HepG2 (cell line): ENCODE measurements around the gene FAM219A. TPM values are rescaled to one million over a fixed set of nuclear protein-coding genes. Genes with fewer than 3 reads are reported as not detected.

Experiments used
- ATRX ChIP-seq: sonication (generic); formaldehyde crosslinking; IDR thresholded peaks from 2 replicates; pipeline ENCODE4 v1.4.0; 2020; ENCODE audit warnings: missing genetic modification reagents, borderline replicate concordance
- ERF ChIP-seq: IDR thresholded peaks from 2 replicates; pipeline ENCODE4 v1.6.1; 2018; ENCODE audit warnings: missing biosample characterization, missing genetic modification reagents
- FOXA1 ChIP-seq, 2 experiments: fragments of 450-650 bp in 1 of 2; sonication (generic) in 1 of 2; formaldehyde crosslinking in 1 of 2; IDR thresholded peaks; 2 replicates each; pipeline versions ENCODE4 v1.4.0 to v1.6.1; 2016 to 2020; ENCODE audit warnings: missing genetic modification reagents in 1 of 2
- HNF4G ChIP-seq, 2 experiments: sonication (generic) in 1 of 2; formaldehyde crosslinking in 1 of 2; IDR thresholded peaks; 2 replicates each; pipeline versions ENCODE4 v1.4.0 to v1.6.1; 2011 to 2020; ENCODE audit warnings: borderline replicate concordance in 2 of 2, low read depth in 2 of 2, mild to moderate bottlenecking in 2 of 2, low read length in 1 of 2, missing genetic modification reagents in 1 of 2, moderate library complexity in 1 of 2
- KDM5B ChIP-seq: sonication (generic); formaldehyde crosslinking; IDR thresholded peaks from 2 replicates; pipeline ENCODE4 v1.4.0; 2020; ENCODE audit warnings: missing genetic modification reagents, mild to moderate bottlenecking, borderline replicate concordance
- MXD4 ChIP-seq: IDR thresholded peaks from 2 replicates; pipeline ENCODE4 v1.6.1; 2016; ENCODE audit warnings: mild to moderate bottlenecking, missing biosample characterization, missing genetic modification reagents
- U2AF2 ChIP-seq: fragments of 200-400 bp; formaldehyde crosslinking; IDR thresholded peaks from 2 replicates; pipeline ENCODE4 v1.6.1; 2017; ENCODE audit warnings: low read depth, mild to moderate bottlenecking, low read length
- ZBTB1 ChIP-seq: sonication (generic); formaldehyde crosslinking; IDR thresholded peaks from 2 replicates; pipeline ENCODE4 v1.4.0; 2020; ENCODE audit warnings: missing genetic modification reagents, borderline replicate concordance
- ZNF121 ChIP-seq: sonication (generic); formaldehyde crosslinking; IDR thresholded peaks from 2 replicates; pipeline ENCODE4 v1.5.0; 2020; ENCODE audit warnings: mild to moderate bottlenecking, missing genetic modification reagents
- ZNF44 ChIP-seq: sonication (generic); formaldehyde crosslinking; IDR thresholded peaks from 2 replicates; pipeline ENCODE4 v1.5.1; 2020; ENCODE audit warnings: mild to moderate bottlenecking, missing genetic modification reagents
- ZNF510 ChIP-seq: sonication (generic); formaldehyde crosslinking; IDR thresholded peaks from 2 replicates; pipeline ENCODE4 v1.4.0; 2020; ENCODE audit warnings: low read depth, mild to moderate bottlenecking, missing genetic modification reagents
- ZNF615 ChIP-seq: sonication (generic); formaldehyde crosslinking; IDR thresholded peaks from 2 replicates; pipeline ENCODE4 v1.5.0; 2020; ENCODE audit warnings: mild to moderate bottlenecking, missing genetic modification reagents, borderline replicate concordance
- ZNF792 ChIP-seq: IDR thresholded peaks from 2 replicates; pipeline ENCODE4 v1.6.1; 2016
- ZNF850 ChIP-seq: sonication (generic); formaldehyde crosslinking; conservative IDR thresholded peaks from 2 replicates; pipeline ENCODE4 v1.9.0; 2021; ENCODE audit warnings: mild to moderate bottlenecking, missing genetic modification reagents
- polyA plus RNA-seq, 8 experiments: library from polyadenylated mRNA; depleted of rRNA in 3 of 8; stranded (reverse) in 7 of 8; unstranded in 1 of 8; fragments of >200 nt; fragmentation: Illumina TruSeq in 4 of 8; extraction: Trizol in 4 of 8; gene quantifications; 2 replicates each; pipeline versions ENCODE4 v1.2.1 to v1.2.3, GENCODE V29; 2011 to 2016; ENCODE audit warnings: low read depth in 4 of 8, missing spikeins in 1 of 8, mixed read lengths in 1 of 8; ENCODE audit not compliant: insufficient read depth in 1 of 8
- total RNA-seq, 5 experiments: library from RNA; depleted of rRNA; stranded (reverse); fragments of >200 nt; fragmentation: Illumina TruSeq; extraction: Trizol; gene quantifications; 2 replicates each; pipeline ENCODE4 v1.2.3, GENCODE V29; 2016; ENCODE audit warnings: low read depth in 1 of 5
- TF ChIP-seq, protein P1 (sequence below): sonication (generic); formaldehyde crosslinking; IDR thresholded peaks from 2 replicates; pipeline ENCODE4 v1.4.0; 2020; ENCODE audit warnings: missing genetic modification reagents; ENCODE audit errors: not compliant biosample characterization
- TF ChIP-seq, protein P2 (sequence below): IDR thresholded peaks from 2 replicates; pipeline ENCODE4 v1.6.1; 2016; ENCODE audit warnings: missing compliant biosample characterization, missing genetic modification reagents, borderline replicate concordance
- TF ChIP-seq, protein P3 (sequence below): IDR thresholded peaks from 2 replicates; pipeline ENCODE4 v1.6.1; 2016; ENCODE audit warnings: low read depth
- TF ChIP-seq, protein P4 (sequence below): IDR thresholded peaks from 2 replicates; pipeline ENCODE4 v1.6.1; 2016; ENCODE audit warnings: control low read depth
- TF ChIP-seq, protein P5 (sequence below): sonication (generic); formaldehyde crosslinking; IDR thresholded peaks from 2 replicates; pipeline ENCODE4 v1.4.0; 2020; ENCODE audit warnings: mild to moderate bottlenecking, missing genetic modification reagents
- TF ChIP-seq, protein P6 (sequence below): sonication (generic); formaldehyde crosslinking; IDR thresholded peaks from 2 replicates; pipeline ENCODE4 v1.8.1; 2023; ENCODE audit warnings: mild to moderate bottlenecking, inconsistent platforms, moderate library complexity, missing genetic modification reagents, borderline replicate concordance
- TF ChIP-seq, protein P7 (sequence below): sonication (generic); formaldehyde crosslinking; IDR thresholded peaks from 2 replicates; pipeline ENCODE4 v1.5.0; 2020; ENCODE audit warnings: mild to moderate bottlenecking, low read depth, missing genetic modification reagents, borderline replicate concordance

FAM219A gene
- total and polyA plus RNA-seq, 2 of the 13 experiments (the other 11 are each of a cell fraction or from before 2014, with no cell fraction given): 3.9 to 6.4 TPM

DNA sequence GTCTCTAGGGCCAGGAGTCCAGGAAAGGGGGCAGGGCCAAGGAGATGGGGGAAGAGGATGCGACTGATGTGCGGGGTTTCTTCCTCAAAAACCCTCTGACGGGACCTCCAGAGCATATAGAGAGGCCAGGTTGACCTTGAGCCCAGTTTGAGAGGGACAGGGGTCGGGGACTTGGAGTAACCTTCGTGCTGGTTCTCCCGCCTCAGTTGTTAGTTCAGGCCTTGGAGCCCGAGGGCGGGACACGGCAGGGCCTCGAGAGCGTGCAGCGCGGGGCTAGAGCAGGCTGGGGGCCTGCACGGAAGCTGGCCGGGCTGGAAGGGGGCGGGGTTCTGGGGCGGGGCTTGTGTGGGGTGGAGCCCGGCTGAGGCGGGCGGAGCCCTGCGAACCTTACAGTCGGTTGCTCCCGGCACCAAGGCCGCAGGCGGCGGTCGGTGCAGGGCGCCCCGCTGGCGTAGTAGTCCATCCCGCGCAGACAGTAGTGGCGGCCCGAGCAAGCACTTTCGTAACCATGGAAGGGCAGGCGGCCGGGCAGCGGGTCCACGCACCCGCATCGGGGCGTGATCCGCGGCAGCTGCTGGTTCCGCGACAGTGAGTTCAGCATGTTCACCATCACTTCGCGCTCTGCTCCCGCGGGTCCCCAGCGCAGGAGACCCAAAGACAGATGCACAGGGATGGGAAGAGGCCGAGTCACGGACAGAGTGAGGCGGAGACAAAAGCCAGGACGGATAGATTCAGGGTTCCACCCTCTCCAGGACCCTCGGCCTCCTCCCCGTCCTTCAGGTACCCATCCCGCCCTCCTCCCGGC is 77.7 kb downstream of the FAM219A start (continued):
- TF ChIP-seq, protein P1, sequence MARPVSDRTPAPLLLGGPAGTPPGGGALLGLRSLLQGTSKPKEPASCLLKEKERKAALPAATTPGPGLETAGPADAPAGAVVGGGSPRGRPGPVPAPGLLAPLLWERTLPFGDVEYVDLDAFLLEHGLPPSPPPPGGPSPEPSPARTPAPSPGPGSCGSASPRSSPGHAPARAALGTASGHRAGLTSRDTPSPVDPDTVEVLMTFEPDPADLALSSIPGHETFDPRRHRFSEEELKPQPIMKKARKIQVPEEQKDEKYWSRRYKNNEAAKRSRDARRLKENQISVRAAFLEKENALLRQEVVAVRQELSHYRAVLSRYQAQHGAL (CRISPR knock-in tag): no peak
- TF ChIP-seq, protein P2, sequence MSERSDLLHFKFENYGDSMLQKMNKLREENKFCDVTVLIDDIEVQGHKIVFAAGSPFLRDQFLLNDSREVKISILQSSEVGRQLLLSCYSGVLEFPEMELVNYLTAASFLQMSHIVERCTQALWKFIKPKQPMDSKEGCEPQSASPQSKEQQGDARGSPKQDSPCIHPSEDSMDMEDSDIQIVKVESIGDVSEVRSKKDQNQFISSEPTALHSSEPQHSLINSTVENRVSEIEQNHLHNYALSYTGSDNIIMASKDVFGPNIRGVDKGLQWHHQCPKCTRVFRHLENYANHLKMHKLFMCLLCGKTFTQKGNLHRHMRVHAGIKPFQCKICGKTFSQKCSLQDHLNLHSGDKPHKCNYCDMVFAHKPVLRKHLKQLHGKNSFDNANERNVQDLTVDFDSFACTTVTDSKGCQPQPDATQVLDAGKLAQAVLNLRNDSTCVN (CRISPR knock-in tag): peak; percentile 84
- peak; percentile 94; the same call in 1 of the 2 replicates for TF ChIP-seq KDM5B (CRISPR knock-in tag)
- TF ChIP-seq, protein P3, sequence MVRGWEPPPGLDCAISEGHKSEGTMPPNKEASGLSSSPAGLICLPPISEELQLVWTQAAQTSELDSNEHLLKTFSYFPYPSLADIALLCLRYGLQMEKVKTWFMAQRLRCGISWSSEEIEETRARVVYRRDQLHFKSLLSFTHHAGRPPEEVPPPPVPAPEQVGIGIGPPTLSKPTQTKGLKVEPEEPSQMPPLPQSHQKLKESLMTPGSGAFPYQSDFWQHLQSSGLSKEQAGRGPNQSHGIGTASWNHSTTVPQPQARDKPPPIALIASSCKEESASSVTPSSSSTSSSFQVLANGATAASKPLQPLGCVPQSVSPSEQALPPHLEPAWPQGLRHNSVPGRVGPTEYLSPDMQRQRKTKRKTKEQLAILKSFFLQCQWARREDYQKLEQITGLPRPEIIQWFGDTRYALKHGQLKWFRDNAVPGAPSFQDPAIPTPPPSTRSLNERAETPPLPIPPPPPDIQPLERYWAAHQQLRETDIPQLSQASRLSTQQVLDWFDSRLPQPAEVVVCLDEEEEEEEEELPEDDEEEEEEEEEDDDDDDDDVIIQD (CRISPR knock-in tag): peak; percentile 56; the same call in 1 of the 2 replicates
- TF ChIP-seq ZBTB1 (CRISPR knock-in tag): 0 out of 2 replicates have a peak, but pooled peaks have one; percentile 70
- TF ChIP-seq FOXA1 (IDR thresholded peaks at IDR 0.05): no peak
- TF ChIP-seq FOXA1 (CRISPR knock-in tag; IDR thresholded peaks at IDR 0.05): no peak
- peak; percentile 71; the same call in 1 of the 2 replicates for TF ChIP-seq ZNF44 (CRISPR knock-in tag)
- TF ChIP-seq ZNF792: peak; percentile 72; the same call in 1 of the 2 replicates
- TF ChIP-seq ZNF510 (CRISPR knock-in tag): no peak
- peak; percentile 71; the same call in 1 of the 2 replicates for TF ChIP-seq ERF
- TF ChIP-seq HNF4G (IDR thresholded peaks at IDR 0.05; ENCODE audit: borderline replicate concordance, low read depth, low read length): no peak
- TF ChIP-seq HNF4G (CRISPR knock-in tag; IDR thresholded peaks at IDR 0.05; ENCODE audit: borderline replicate concordance, low read depth): no peak
- no peak for TF ChIP-seq ZNF850 (CRISPR knock-in tag)
- TF ChIP-seq, protein P4, sequence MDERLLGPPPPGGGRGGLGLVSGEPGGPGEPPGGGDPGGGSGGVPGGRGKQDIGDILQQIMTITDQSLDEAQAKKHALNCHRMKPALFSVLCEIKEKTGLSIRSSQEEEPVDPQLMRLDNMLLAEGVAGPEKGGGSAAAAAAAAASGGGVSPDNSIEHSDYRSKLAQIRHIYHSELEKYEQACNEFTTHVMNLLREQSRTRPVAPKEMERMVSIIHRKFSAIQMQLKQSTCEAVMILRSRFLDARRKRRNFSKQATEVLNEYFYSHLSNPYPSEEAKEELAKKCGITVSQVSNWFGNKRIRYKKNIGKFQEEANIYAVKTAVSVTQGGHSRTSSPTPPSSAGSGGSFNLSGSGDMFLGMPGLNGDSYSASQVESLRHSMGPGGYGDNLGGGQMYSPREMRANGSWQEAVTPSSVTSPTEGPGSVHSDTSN: no peak
- TF ChIP-seq, protein P5, sequence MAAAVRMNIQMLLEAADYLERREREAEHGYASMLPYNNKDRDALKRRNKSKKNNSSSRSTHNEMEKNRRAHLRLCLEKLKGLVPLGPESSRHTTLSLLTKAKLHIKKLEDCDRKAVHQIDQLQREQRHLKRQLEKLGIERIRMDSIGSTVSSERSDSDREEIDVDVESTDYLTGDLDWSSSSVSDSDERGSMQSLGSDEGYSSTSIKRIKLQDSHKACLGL (CRISPR knock-in tag): no peak; the same call in 1 of the 2 replicates
- 0 out of 2 replicates have a peak, but pooled peaks have one; percentile 52 for TF ChIP-seq MXD4 (CRISPR knock-in tag)
- no peak for TF ChIP-seq ATRX (CRISPR knock-in tag)
- no peak for TF ChIP-seq U2AF2
- no peak for TF ChIP-seq ZNF615 (CRISPR knock-in tag)
- peak; percentile 40; the same call in 1 of the 2 replicates for TF ChIP-seq ZNF121 (CRISPR knock-in tag)
- TF ChIP-seq, protein P6, sequence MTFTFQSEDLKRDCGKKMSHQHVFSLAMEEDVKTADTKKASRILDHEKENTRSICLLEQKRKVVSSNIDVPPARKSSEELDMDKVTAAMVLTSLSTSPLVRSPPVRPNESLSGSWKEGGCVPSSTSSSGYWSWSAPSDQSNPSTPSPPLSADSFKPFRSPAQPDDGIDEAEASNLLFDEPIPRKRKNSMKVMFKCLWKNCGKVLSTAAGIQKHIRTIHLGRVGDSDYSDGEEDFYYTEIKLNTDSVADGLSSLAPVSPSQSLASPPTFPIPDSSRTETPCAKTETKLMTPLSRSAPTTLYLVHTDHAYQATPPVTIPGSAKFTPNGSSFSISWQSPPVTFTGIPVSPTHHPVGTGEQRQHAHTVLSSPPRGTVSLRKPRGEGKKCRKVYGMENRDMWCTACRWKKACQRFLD (CRISPR knock-in tag): no peak
- TF ChIP-seq, protein P7, sequence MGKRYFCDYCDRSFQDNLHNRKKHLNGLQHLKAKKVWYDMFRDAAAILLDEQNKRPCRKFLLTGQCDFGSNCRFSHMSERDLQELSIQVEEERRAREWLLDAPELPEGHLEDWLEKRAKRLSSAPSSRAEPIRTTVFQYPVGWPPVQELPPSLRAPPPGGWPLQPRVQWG (CRISPR knock-in tag): no peak
